ENCODE data around the gene CC2D2B. TPM values are rescaled to one million over a fixed set of nuclear protein-coding genes. Genes with fewer than 3 reads are reported as not detected.

The CC2D2B gene
- total RNA-seq, 4 donors from 2014 or later = 0.96 to 1.6 (median 1.1) TPM; not detected in 1

DNA sequence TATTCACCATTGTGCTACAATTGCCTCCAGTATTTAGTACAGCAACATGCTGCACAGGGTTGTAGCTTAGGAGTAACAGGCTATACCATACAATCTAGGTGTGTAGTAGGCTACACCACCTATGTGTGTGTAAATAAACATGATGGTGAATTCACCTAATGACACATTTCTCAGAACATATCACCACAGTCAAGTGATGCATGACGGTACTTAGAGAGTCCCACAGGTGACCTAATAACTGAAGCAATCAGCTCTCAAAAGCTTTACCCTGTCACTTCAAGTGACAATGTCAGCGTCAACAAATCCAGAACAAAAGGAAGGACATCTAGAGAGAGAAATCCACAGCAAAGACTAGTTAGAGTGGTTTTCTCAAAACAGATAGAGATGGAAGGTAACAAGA is 174.4 kb downstream of the CC2D2B start:
- Histone ChIP-seq H3K27ac (no peak overlapping the region), H3K4me3 (no peak overlapping the region), H3K4me1 (no peaks in the 10 kb centered on the region), H3K27me3 (no peaks in the 10 kb centered on the region), H3K9me3 (no peaks in the 10 kb centered on the region), H3K36me3 (no peaks in the 10 kb centered on the region)
- TF ChIP-seq EP300 (IDR thresholded peaks at IDR 0.05; ENCODE audit: low read depth) (no peak), POLR2A (IDR thresholded peaks at IDR 0.05) (no peak), POLR2AphosphoS5 (IDR thresholded peaks at IDR 0.05) (no peak), CTCF (IDR thresholded peaks at IDR 0.05) (no peak)
- no peak for DNase-seq
- WGBS, 2 donors (ENCODE audit: low coverage in 1 of 2) = 90 to 94% methylated on average over 2 of the region's 2 CpGs
- intact Hi-C loops (cut with DNase I; ENCODE audit: low total_unique reads) = no loop called here
- in situ Hi-C loops (cut with MboI; ENCODE audit: low pct_ligation_motif_present in 1 of 4, low pct_unique_long_range_greater_than_20kb in 1 of 4, low sequenced_read_pairs in 3 of 4) = no loop called here

Small RNA genes lying within 50 kb of the gene (small RNA-seq; reads per million reads assigned to genes)
- 0 to 0.28 (median 0.09) reads per million in 4 donors for gene MIR3157

Other genes with a start within 250 kb of the CC2D2B start
- gene TCTN3, start 214.0 kb upstream of the CC2D2B start, total RNA-seq = 10 to 100 TPM; 11.2 to 25.5 (median 20.7) TPM
- 10 to 100 TPM in 2 of 4 donors, 1 to 10 TPM in 2; 5.1 to 35.6 (median 11.0) TPM for gene ENTPD1, start 151.8 kb upstream of the CC2D2B start, total RNA-seq
- gene CCNJ, start 135.6 kb downstream of the CC2D2B start, total RNA-seq = 1 to 10 TPM in 3 of 4 donors, under 1 TPM in 1; 1.00 to 7.1 (median 5.6) TPM
- gene ZNF518A, start 222.3 kb downstream of the CC2D2B start, total RNA-seq = 10 to 100 TPM; 19.5 to 44.6 (median 36.8) TPM